Nephron (organoid): ENCODE measurements around the gene PNCK.
A peak's percentile ranks its signal among the peaks of the same experiment; 100 is the strongest.
"Not testable (repeated sequence)": the region's sequence is repeated elsewhere in the genome, so short reads cannot be mapped to it uniquely, and the experiment has no call there.

Experiments used
- H3K27ac Mint-ChIP-seq, 3 experiments: 2 replicates each; pipeline ENCODE4 v1.8.0; 2020; ENCODE audit warnings: mixed read lengths in 3 of 3, mild to moderate bottlenecking in 2 of 3, moderate library complexity in 1 of 3
- H3K27me3 Mint-ChIP-seq: 2 replicates; pipeline ENCODE4 v1.8.0; 2021; ENCODE audit warnings: low read depth, mild to moderate bottlenecking, moderate library complexity, mixed read lengths
- H3K36me3 Mint-ChIP-seq: 2 replicates; pipeline ENCODE4 v1.8.0; 2020; ENCODE audit warnings: low read depth, mixed read lengths
- H3K4me1 Mint-ChIP-seq: 2 replicates; pipeline ENCODE4 v1.8.0; 2020; ENCODE audit warnings: mixed read lengths
- H3K4me3 Mint-ChIP-seq, 3 experiments: 2 replicates each; pipeline ENCODE4 v1.8.0; 2020; ENCODE audit warnings: mild to moderate bottlenecking in 3 of 3, mixed read lengths in 3 of 3, moderate library complexity in 2 of 3
- H3K9me3 Mint-ChIP-seq: 2 replicates; pipeline ENCODE4 v1.8.0; 2020; ENCODE audit warnings: mixed read lengths
- TF ChIP-seq, protein P1 (sequence below), 3 experiments: fragments of 200-600 bp; sonication (generic); IDR thresholded peaks; one replicate each; pipeline ENCODE4 v1.5.0; 2021; ENCODE audit warnings: antibody characterized with exemption in 3 of 3; ENCODE audit not compliant: unreplicated experiment in 3 of 3

PNCK gene

GRCh38 chrX:153693216-153694086 is 19.8 kb upstream of the PNCK start:
- Mint-ChIP-seq H3K36me3 (peaks cover 16% of the 10 kb centered on the region), H3K9me3 (peaks cover 9% of the 10 kb centered on the region), H3K4me1 (peaks cover 10% of the 10 kb centered on the region), H3K27me3 (peaks cover 4% of the 10 kb centered on the region), H3K27ac (no peak overlapping the region), H3K4me3 (no peak overlapping the region)
- TF ChIP-seq, protein P1, sequence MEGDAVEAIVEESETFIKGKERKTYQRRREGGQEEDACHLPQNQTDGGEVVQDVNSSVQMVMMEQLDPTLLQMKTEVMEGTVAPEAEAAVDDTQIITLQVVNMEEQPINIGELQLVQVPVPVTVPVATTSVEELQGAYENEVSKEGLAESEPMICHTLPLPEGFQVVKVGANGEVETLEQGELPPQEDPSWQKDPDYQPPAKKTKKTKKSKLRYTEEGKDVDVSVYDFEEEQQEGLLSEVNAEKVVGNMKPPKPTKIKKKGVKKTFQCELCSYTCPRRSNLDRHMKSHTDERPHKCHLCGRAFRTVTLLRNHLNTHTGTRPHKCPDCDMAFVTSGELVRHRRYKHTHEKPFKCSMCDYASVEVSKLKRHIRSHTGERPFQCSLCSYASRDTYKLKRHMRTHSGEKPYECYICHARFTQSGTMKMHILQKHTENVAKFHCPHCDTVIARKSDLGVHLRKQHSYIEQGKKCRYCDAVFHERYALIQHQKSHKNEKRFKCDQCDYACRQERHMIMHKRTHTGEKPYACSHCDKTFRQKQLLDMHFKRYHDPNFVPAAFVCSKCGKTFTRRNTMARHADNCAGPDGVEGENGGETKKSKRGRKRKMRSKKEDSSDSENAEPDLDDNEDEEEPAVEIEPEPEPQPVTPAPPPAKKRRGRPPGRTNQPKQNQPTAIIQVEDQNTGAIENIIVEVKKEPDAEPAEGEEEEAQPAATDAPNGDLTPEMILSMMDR (IDR thresholded peaks at IDR 0.05; ENCODE audit: unreplicated experiment in 3 of 3) = no peak

GRCh38 chrX:153692611-153693156 is 19.1 kb upstream of the PNCK start:
- H3K4me3 Mint-ChIP-seq = peak overlapping the region in 1 of 3 experiments; percentile 27
- H3K27me3 Mint-ChIP-seq = peaks cover under 1% of the 10 kb centered on the region
- TF ChIP-seq, protein P1 (IDR thresholded peaks at IDR 0.05; ENCODE audit: unreplicated experiment in 3 of 3) = no peak
- peaks cover 7% of the 10 kb centered on the region for H3K4me1 Mint-ChIP-seq
- no peak overlapping the region for H3K27ac Mint-ChIP-seq
- H3K9me3 Mint-ChIP-seq = peaks cover 5% of the 10 kb centered on the region
- H3K36me3 Mint-ChIP-seq = peaks cover 12% of the 10 kb centered on the region

GRCh38 chrX:153692003-153692402 is 18.4 kb upstream of the PNCK start:
- TF ChIP-seq, protein P1 (IDR thresholded peaks at IDR 0.05; ENCODE audit: unreplicated experiment in 3 of 3) = no peak
- H3K4me3 Mint-ChIP-seq = no peak overlapping the region
- H3K9me3 Mint-ChIP-seq = peaks cover 5% of the 10 kb centered on the region
- peaks cover 5% of the 10 kb centered on the region for H3K36me3 Mint-ChIP-seq
- H3K27ac Mint-ChIP-seq = no peak overlapping the region
- peaks cover under 1% of the 10 kb centered on the region for H3K4me1 Mint-ChIP-seq
- no peaks in the 10 kb centered on the region for H3K27me3 Mint-ChIP-seq

GRCh38 chrX:153691032-153691827 is 17.6 kb upstream of the PNCK start:
- H3K27ac Mint-ChIP-seq, H3K36me3 Mint-ChIP-seq, H3K27me3 Mint-ChIP-seq, H3K9me3 Mint-ChIP-seq, H3K4me1 Mint-ChIP-seq: not testable (repeated sequence)
- H3K4me3 Mint-ChIP-seq = peak overlapping the region in 1 of 3 experiments; percentile 51

DNA sequence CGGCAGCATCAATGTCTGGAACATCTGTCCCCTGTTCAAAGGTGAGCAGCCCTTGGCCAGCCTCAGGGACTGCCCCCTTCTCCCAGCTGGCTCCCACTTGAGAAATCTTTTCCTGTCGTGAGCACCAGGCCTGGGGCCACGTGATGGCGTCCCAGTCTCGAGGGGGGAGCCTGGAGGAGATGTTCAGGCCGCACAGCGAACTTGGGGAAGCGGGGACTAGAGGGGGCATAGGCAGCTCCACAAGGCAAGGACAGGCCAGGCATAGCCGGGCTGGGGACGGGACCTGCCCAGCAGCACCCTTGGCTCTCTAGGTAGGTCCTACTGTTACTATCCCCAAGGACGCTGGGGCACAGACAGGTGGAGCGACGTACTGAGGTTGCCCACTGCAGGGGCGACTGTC is 16.9 kb upstream of the PNCK start:
- TF ChIP-seq, protein P1 (IDR thresholded peaks at IDR 0.05; ENCODE audit: unreplicated experiment in 3 of 3) = no peak
- Mint-ChIP-seq H3K4me1 (peaks cover 7% of the 10 kb centered on the region), H3K27ac (no peak overlapping the region), H3K36me3 (no peaks in the 10 kb centered on the region), H3K9me3 (peaks cover 6% of the 10 kb centered on the region), H3K27me3 (no peaks in the 10 kb centered on the region), H3K4me3 (peak overlapping the region; percentile 63 to 80 (median 76))
